Urinary bladder (tissue), 4 donors: ENCODE data around the gene THRAP3. TPM values are rescaled to one million over a fixed set of nuclear protein-coding genes. Genes with fewer than 3 reads are reported as not detected.

Experiments used
- DNase-seq: peaks from one replicate; pipeline ENCODE4 v3.0.0-alpha.2; 2015; ENCODE audit errors: extremely low spot score
- H3K27ac ChIP-seq: one replicate; pipeline ENCODE4 v1.5.1; 2013; ENCODE audit warnings: low read depth, mild to moderate bottlenecking, moderate library complexity
- H3K36me3 ChIP-seq: one replicate; pipeline ENCODE4 v1.6.1; 2013; ENCODE audit warnings: mild to moderate bottlenecking, moderate library complexity; ENCODE audit not compliant: insufficient read depth
- H3K4me1 ChIP-seq: one replicate; pipeline ENCODE4 v1.6.1; 2013; ENCODE audit warnings: mild to moderate bottlenecking, moderate library complexity; ENCODE audit not compliant: insufficient read depth
- H3K4me3 ChIP-seq: one replicate; pipeline ENCODE4 v1.5.1; 2013; ENCODE audit warnings: low read depth, low read length
- WGBS: extraction: QIAGEN DNeasy Blood & Tissue Kit; methylation state at CpG from one replicate; pipeline ENCODE4 v1.1.7; 2013; 5-methylcytosine and 5-hydroxymethylcytosine counted together
- polyA plus RNA-seq: library from polyadenylated mRNA; stranded (reverse); fragments of 200-250 nt; gene quantifications from one replicate; pipeline ENCODE4 v1.2.3, GENCODE V29; 2013
- total RNA-seq: library from RNA; depleted of rRNA; stranded (reverse); fragments of >200 nt; gene quantifications from one replicate; pipeline ENCODE4 v1.2.3, GENCODE V29; 2014
- donor health status: healthy with polysubstance abuse.
- donor health status: healthy.

THRAP3 gene
- total and polyA plus RNA-seq, 2 donors = 52.4 to 67.3 TPM

- no peak for DNase-seq
- H3K4me3 ChIP-seq = no peak overlapping the region
- H3K27ac ChIP-seq = no peak overlapping the region
- H3K4me1 ChIP-seq = no peaks in the 10 kb centered on the region
- peaks cover 5% of the 10 kb centered on the region for H3K36me3 ChIP-seq
- 80% methylated on average over 10 of the region's 10 CpGs for WGBS
Observed at GRCh38 chr1:36304970-36305914, 81.0 kb downstream of the THRAP3 start.

- WGBS = 58% methylated on average over 7 of the region's 7 CpGs
- H3K27ac ChIP-seq = no peak overlapping the region
- H3K36me3 ChIP-seq = peaks cover 5% of the 10 kb centered on the region
- no peaks in the 10 kb centered on the region for H3K4me1 ChIP-seq
- no peak for DNase-seq
- H3K4me3 ChIP-seq = no peak overlapping the region
Observed at GRCh38 chr1:36305915-36306209, 81.6 kb downstream of the THRAP3 start.

GRCh38 chr1:36306210-36306901, 82.1 kb downstream of the THRAP3 start, which contains the start of gene SH3D21:
SH3D21 (plus strand) TSS chr1:36306368; CDS start chr1:36306421, 53 bp downstream.
- peaks cover 3% of the 10 kb centered on the region for H3K36me3 ChIP-seq
- no peaks in the 10 kb centered on the region for H3K4me1 ChIP-seq
- WGBS = 3% methylated on average over 65 of the region's 65 CpGs
- H3K4me3 ChIP-seq = peak within 1 kb of the TSS; percentile 72
- no peak for DNase-seq
- peak within 1 kb of the TSS; percentile 69 for H3K27ac ChIP-seq

GRCh38 chr1:36306902-36307456, 82.7 kb downstream of the THRAP3 start:
- no peaks in the 10 kb centered on the region for H3K36me3 ChIP-seq
- H3K27ac ChIP-seq = peak overlapping the region; percentile 69
- H3K4me1 ChIP-seq = no peaks in the 10 kb centered on the region
- peak; percentile 86 for DNase-seq
- under 1% methylated on average over 46 of the region's 46 CpGs for WGBS
- H3K4me3 ChIP-seq = peak overlapping the region; percentile 72

- DNase-seq = no peak
- H3K27ac ChIP-seq = no peak overlapping the region
- H3K4me3 ChIP-seq = no peak overlapping the region
- whole genome bisulfite sequencing = 83% methylated on average over 10 of the region's 10 CpGs
- H3K36me3 ChIP-seq = no peaks in the 10 kb centered on the region
- no peaks in the 10 kb centered on the region for H3K4me1 ChIP-seq
Observed at GRCh38 chr1:36307601-36308330, 83.5 kb downstream of the THRAP3 start.

- Histone ChIP-seq H3K27ac (no peak overlapping the region), H3K4me3 (no peak overlapping the region), H3K36me3 (no peaks in the 10 kb centered on the region), H3K4me1 (no peaks in the 10 kb centered on the region)
- DNase-seq = no peak
- 97% methylated on average over 7 of the region's 7 CpGs for WGBS
Observed at GRCh38 chr1:36309397-36309796, 85.2 kb downstream of the THRAP3 start.

GRCh38 chr1:36320291-36320761, 96.1 kb downstream of the THRAP3 start:
- peak overlapping the region; percentile 30 for H3K27ac ChIP-seq
- peak overlapping the region; percentile 38 for H3K4me3 ChIP-seq
- H3K36me3 ChIP-seq = no peaks in the 10 kb centered on the region
- WGBS = 32% methylated on average over 16 of the region's 16 CpGs
- no peak for DNase-seq
- H3K4me1 ChIP-seq = no peaks in the 10 kb centered on the region

GRCh38 chr1:36320767-36321118, 96.5 kb downstream of the THRAP3 start:
- 21% methylated on average over 23 of the region's 23 CpGs for WGBS
- Histone ChIP-seq H3K4me3 (peak overlapping the region; percentile 38), H3K4me1 (no peaks in the 10 kb centered on the region), H3K27ac (peak overlapping the region; percentile 30), H3K36me3 (no peaks in the 10 kb centered on the region)
- DNase-seq = no peak

GRCh38 chr1:36321119-36321951, 97.1 kb downstream of the THRAP3 start:
- H3K4me1 ChIP-seq = no peaks in the 10 kb centered on the region
- peak; percentile 82 for DNase-seq
- WGBS = 23% methylated on average over 59 of the region's 59 CpGs
- H3K4me3 ChIP-seq = peak overlapping the region; percentile 38
- H3K36me3 ChIP-seq = no peaks in the 10 kb centered on the region
- H3K27ac ChIP-seq = peak overlapping the region; percentile 30

GRCh38 chr1:36322041-36322785, 98.0 kb downstream of the THRAP3 start:
- H3K27ac ChIP-seq = peak overlapping the region; percentile 68
- no peaks in the 10 kb centered on the region for H3K36me3 ChIP-seq
- peak overlapping the region; percentile 76 for H3K4me3 ChIP-seq
- no peak for DNase-seq
- H3K4me1 ChIP-seq = no peaks in the 10 kb centered on the region
- 37% methylated on average over 67 of the region's 67 CpGs for WGBS

GRCh38 chr1:36322786-36323635, 98.8 kb downstream of the THRAP3 start:
- 2% methylated on average over 81 of the region's 83 CpGs for WGBS
- peak overlapping the region; percentile 68 for H3K27ac ChIP-seq
- no peaks in the 10 kb centered on the region for H3K4me1 ChIP-seq
- peak overlapping the region; percentile 76 for H3K4me3 ChIP-seq
- no peaks in the 10 kb centered on the region for H3K36me3 ChIP-seq
- DNase-seq = no peak
